Left lung (tissue), 10 donors: ENCODE measurements around the gene RRP1. TPM values are rescaled to one million over a fixed set of nuclear protein-coding genes. Genes with fewer than 3 reads are reported as not detected.

Source experiments
- ATAC-seq: fragments of 200-7000 bp; cut with Tn5 transposase; one replicate; pipeline ENCODE4 v1.9.1; 2020; ENCODE audit warnings: moderate library complexity
- DNase-seq, 4 donors: peaks; one replicate each; pipeline ENCODE4 v3.0.0-alpha.2; 2013 to 2020
- H3K27ac ChIP-seq, 2 donors: fragments of 200-600 bp; sonication (generic) in 1 of 2; one replicate each; pipeline versions ENCODE4 v1.5.0 to v1.8.0; 2020 to 2021
- H3K27me3 ChIP-seq, 2 donors: fragments of 200-600 bp; sonication (generic) in 1 of 2; one replicate each; pipeline versions ENCODE4 v1.5.0 to v1.8.0; 2020 to 2021
- H3K36me3 ChIP-seq, 2 donors: fragments of 200-600 bp; sonication (generic) in 1 of 2; one replicate each; pipeline versions ENCODE4 v1.5.0 to v1.8.0; 2020 to 2021
- H3K4me1 ChIP-seq, 2 donors: fragments of 200-600 bp; one replicate each; pipeline ENCODE4 v1.8.0; 2021
- H3K4me3 ChIP-seq, 2 donors: fragments of 200-600 bp; sonication (generic) in 1 of 2; one replicate each; pipeline versions ENCODE4 v1.5.0 to v1.8.0; 2020 to 2021; ENCODE audit warnings: mild to moderate bottlenecking in 1 of 2
- H3K9me3 ChIP-seq, 2 donors: fragments of 200-600 bp; sonication (generic) in 1 of 2; one replicate each; pipeline versions ENCODE4 v1.5.0 to v1.8.0; 2020 to 2021
- intact Hi-C, 2 donors: fragments of 100-400 bp; cut with DNase I; formaldehyde crosslinking; loops; one replicate each; pipeline versions ENCODE4 v1.11.2 to v1.14.2; 2022
- polyA plus RNA-seq, 6 donors: library from polyadenylated mRNA; unstranded; fragments of 120-200 nt; gene quantifications; one replicate each; pipeline ENCODE4 v1.2.1, GENCODE V29; 2013; ENCODE audit not compliant: insufficient read length in 6 of 6
- total RNA-seq, 2 donors: library from RNA; stranded (reverse); fragmentation: NEBNext Ultra II Directional; extraction: Animal tissue kit (Norgen Biotek cat#: 25700); gene quantifications; one replicate each; pipeline ENCODE4 v1.2.1, GENCODE V29; 2021
- TF ChIP-seq, protein P1 (sequence below), 2 donors: fragments of 200-600 bp; sonication (generic) in 1 of 2; IDR thresholded peaks; one replicate each; pipeline versions ENCODE4 v1.5.0 to v1.8.0; 2021; ENCODE audit warnings: antibody characterized with exemption in 2 of 2
- donor health status: DM: no; HTN: yes; CAD: no.
- donor health status: DM: no; HTN: no; CAD: no.

The RRP1 gene
- total and polyA plus RNA-seq, 8 donors: 16.1 to 28.0 (median 26.2) TPM

DNA sequence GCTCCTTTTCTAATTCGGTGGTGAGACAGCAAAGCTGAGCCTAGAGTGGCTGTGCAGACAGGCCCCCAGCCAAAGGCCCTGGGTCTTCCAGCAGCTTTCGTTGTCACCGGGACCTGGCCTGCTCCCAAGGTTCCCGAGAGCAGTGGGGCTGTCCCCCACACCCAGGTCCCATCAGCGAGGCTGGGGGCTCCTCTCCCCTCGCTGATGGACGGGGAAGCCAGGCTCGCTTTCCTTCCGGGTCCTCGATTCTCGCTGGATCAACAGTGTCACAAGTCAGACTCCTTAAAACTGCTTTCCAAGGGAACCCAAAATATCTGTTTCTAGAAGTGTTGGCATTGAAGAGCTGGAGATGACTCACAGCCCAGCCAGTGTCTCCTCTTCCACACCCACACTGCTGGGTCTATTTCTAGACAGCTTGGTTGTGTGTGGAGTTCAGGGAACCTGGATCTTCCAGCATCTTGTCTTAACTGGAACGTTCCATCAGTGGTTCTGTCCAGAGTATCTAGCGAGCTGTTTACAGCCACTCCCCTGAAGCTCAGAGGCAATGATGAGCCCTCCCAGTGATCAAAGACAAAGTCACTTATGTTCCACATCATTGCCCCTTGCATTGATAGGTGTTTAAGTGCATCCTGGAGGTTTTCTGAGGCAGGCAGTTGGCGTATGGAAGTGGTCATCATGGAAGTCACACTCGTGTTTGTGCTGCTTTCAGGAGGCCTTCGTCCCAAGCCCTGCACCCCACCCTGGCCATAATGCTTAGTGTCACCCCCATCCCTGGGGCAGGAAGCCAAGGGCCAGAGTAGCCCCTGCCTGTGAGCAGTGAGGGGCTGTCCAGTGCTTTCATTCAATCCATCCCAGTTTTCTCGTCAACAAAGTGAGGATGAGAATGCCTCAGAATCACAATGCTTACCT is 35.2 kb downstream of the RRP1 start:
- peak; percentile 11 for ATAC-seq

DNA sequence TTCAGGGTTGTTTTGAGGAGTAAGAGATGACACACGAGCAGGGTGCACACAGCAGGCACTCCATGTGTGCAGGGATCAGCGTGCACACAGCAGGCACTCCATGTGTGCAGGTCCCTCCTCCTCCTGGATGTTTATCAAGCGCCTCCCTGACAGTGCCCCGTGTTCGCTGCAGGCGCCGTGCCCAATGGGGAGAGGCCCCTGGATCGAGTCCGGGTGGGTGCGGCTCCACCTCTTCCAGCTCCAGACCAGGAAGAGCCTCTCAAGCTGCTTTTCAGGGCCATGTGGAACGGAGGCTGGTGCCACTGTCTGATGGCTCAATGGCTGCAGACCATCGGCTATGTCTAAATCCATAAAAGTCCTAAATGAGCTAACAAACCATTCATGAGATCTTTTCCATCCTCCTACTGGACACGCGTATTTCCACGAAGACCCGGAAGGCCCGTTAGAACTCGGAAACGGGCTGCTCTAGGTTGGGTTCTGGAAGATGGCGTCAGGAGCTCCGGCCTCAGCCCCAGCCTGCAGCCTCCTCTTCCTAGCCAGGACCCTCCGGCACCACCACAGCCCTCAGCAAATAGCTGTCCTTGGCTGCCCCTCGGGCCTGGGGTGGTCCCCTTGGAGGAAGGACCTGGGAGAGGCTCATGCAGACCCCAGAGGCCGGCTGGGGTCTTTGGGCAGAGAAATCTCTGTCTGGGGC is 36.0 kb downstream of the RRP1 start:
- DNase-seq (peak in 1 of 4 donors; percentile 54), ATAC-seq (no peak)

More for the DNA sequence above, 35.2 kb downstream of the RRP1 start:
- TF ChIP-seq, protein P1, sequence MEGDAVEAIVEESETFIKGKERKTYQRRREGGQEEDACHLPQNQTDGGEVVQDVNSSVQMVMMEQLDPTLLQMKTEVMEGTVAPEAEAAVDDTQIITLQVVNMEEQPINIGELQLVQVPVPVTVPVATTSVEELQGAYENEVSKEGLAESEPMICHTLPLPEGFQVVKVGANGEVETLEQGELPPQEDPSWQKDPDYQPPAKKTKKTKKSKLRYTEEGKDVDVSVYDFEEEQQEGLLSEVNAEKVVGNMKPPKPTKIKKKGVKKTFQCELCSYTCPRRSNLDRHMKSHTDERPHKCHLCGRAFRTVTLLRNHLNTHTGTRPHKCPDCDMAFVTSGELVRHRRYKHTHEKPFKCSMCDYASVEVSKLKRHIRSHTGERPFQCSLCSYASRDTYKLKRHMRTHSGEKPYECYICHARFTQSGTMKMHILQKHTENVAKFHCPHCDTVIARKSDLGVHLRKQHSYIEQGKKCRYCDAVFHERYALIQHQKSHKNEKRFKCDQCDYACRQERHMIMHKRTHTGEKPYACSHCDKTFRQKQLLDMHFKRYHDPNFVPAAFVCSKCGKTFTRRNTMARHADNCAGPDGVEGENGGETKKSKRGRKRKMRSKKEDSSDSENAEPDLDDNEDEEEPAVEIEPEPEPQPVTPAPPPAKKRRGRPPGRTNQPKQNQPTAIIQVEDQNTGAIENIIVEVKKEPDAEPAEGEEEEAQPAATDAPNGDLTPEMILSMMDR (IDR thresholded peaks at IDR 0.05): no peak
- intact Hi-C loops: no loop called here
- no peaks in the 10 kb centered on the region for H3K36me3 ChIP-seq
- no peak overlapping the region for H3K27ac ChIP-seq
- H3K4me3 ChIP-seq: no peak overlapping the region
- H3K9me3 ChIP-seq: no peaks in the 10 kb centered on the region
- peaks cover 0 to 6% of the 10 kb centered on the region in 2 donors for H3K4me1 ChIP-seq
- DNase-seq: peak in 1 of 4 donors; percentile 60
- H3K27me3 ChIP-seq: peaks cover 0 to 24% of the 10 kb centered on the region in 2 donors

DNA sequence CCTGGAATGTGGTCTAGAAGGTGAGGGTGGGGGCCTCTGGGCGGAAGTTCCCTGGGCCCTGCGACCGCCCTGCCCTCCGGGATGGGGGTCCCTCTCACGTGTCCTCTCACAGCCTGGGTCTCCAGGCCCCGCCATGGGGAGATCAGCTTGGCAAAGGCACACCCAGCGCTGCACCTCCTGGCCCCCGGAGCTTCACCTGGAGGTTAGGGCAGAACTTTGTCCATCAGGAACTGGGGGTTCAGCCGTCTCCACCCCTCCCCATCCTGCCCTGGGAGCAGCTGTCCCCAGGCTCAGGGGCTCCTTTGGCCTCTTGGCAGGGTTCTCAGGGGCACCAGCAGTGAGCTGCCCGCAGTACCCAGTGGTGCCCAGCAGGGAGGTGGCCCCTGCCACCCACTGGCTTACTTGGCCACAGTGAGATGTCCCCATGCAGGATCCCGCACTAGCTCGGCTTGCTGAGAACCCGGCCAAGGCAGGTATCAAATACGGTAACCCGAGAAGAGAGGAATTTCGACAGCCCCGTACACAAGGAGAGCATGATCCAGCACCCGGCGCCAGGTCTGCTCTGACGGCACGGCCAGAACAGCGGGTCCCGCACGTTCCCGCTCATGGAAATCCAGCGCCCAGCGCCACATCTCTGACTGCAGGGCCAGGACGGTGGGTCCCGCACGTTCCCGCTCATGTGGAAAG is 36.7 kb downstream of the RRP1 start:
- Histone ChIP-seq H3K36me3 (no peaks in the 10 kb centered on the region), H3K27me3 (peaks cover 0 to 37% of the 10 kb centered on the region in 2 donors), H3K4me1 (no peaks in the 10 kb centered on the region), H3K9me3 (no peaks in the 10 kb centered on the region), H3K4me3 (no peak overlapping the region), H3K27ac (no peak overlapping the region)
- TF ChIP-seq, protein P1 (IDR thresholded peaks at IDR 0.05): no peak
- DNase-seq (peak in 2 of 4 donors; percentile 56 to 68), ATAC-seq (peak; percentile 80)
- intact Hi-C loops: no loop called here

More for the DNA sequence above, 36.0 kb downstream of the RRP1 start:
- intact Hi-C loops: no loop called here
- TF ChIP-seq, protein P1 (IDR thresholded peaks at IDR 0.05): no peak
- H3K4me3 ChIP-seq: no peak overlapping the region
- peaks cover 0 to 32% of the 10 kb centered on the region in 2 donors for H3K27me3 ChIP-seq
- no peaks in the 10 kb centered on the region for H3K4me1 ChIP-seq
- H3K9me3 ChIP-seq: no peaks in the 10 kb centered on the region
- H3K27ac ChIP-seq: no peak overlapping the region
- no peaks in the 10 kb centered on the region for H3K36me3 ChIP-seq

DNA sequence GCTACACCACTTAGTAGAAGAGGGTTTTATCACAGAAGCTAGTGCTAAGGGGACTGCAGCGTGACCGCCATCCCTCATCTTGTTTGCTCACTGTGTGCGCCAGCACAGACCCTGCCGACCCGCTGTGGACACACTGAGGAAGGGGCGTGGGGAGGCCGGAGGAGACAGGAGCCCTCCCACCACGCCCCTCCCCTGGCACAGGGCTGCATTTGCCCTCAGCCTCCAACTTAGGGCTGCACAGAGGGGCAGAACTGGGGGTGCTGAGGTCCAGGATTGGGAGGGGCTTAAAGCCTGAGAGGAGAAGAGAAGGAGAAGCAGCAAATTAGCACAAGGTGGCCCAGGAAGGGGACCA is 37.2 kb downstream of the RRP1 start:
- TF ChIP-seq, protein P1 (IDR thresholded peaks at IDR 0.05): no peak
- ATAC-seq: no peak
- intact Hi-C loops: no loop called here

More for the DNA sequence above, 37.2 kb downstream of the RRP1 start:
- DNase-seq: peak in 1 of 4 donors; percentile 66
- H3K27me3 ChIP-seq: peaks cover 0 to 41% of the 10 kb centered on the region in 2 donors
- no peaks in the 10 kb centered on the region for H3K36me3 ChIP-seq
- H3K9me3 ChIP-seq: no peaks in the 10 kb centered on the region
- no peaks in the 10 kb centered on the region for H3K4me1 ChIP-seq
- H3K27ac ChIP-seq: no peak overlapping the region
- no peak overlapping the region for H3K4me3 ChIP-seq
